GM21723 (cell line): ENCODE measurements around the gene RELL2.

Experiments
- ATAC-seq: cut with Tn5 transposase; IDR thresholded peaks from one replicate; pipeline ENCODE4 v1.9.1; 2021; ENCODE audit warnings: mild to moderate bottlenecking, moderate library complexity; ENCODE audit not compliant: unreplicated experiment

Gene RELL2

DNA sequence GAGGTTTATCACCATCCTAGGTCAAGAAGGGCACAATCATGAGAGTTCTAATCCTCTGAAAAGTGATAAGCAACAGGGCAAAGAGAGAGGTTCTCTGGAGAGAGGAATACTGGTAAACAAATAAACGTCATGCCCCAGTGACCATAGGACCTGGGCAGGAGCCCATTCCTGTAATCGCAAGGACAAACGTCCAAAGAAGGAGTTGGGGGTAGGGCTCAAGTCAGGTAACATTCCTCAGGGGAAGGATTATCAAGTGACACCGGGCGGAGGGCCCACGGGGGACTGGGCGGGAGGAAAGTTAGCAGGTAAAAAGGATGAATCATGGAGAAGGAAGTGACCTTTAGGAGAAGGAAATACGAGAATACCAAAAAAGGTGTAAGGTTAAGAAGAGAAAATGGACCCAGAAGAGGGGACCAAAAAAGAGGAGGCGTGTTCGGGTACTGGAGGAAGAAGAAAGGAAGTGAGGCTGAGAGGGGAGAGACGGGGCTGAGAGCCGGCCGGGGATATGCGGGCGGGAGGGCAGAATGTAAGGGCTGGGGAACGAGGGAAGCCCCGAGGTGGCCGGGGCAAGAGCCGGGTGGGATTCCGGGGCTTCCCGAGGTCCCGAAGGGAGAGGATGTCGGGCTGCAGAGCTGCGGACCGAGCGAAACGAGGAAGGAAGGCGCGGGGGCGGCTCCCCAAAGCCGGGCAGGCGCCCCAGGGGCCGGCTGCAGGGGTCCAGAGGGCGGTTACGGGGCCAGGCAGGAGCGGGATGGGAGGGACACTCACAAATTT is 18.6 kb upstream of the RELL2 start:
- peak; percentile 39 for ATAC-seq

DNA sequence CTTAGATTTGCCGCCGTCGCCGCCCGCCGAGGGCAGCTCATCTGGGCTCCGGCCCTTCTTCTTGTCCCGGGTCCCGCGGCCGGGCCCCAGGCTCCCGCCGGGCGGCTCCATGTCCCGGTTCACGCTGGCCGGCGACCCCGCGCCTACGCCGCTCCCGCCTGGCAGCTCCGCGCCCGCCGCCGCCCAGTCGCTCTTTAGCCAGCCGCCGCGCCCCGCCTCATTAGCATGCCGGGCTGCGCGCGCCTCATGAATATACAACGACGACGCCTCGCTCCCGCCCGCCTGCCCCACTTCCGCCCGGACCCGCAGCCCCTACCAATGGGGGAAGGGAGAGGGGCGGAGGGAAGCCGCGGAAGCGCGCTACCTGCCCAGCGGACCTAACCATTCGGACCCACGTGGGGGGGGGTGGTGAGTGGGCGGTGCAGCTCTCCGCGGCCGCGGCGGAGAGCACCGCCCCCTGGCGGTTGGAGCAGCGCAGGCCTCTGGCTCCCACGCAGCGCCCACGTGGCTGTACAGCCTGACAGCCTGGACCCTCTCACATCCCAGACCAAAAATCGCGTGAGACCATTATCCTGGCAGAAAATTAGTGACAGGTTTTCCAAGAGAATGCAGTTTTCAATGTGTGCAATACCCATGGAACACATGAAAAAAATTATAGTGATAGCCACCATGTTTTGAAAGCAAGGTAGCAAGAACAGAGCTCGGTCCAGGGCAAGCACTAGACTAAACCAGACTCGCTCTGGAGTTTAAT is 17.8 kb upstream of the RELL2 start, which contains the start of gene DIAPH1:
Gene DIAPH1 (minus strand): TSS at position 197 of the 751 bp plus-strand sequence. CDS start 86 bp downstream, at position 111.
- peak; percentile 81 for ATAC-seq

DNA sequence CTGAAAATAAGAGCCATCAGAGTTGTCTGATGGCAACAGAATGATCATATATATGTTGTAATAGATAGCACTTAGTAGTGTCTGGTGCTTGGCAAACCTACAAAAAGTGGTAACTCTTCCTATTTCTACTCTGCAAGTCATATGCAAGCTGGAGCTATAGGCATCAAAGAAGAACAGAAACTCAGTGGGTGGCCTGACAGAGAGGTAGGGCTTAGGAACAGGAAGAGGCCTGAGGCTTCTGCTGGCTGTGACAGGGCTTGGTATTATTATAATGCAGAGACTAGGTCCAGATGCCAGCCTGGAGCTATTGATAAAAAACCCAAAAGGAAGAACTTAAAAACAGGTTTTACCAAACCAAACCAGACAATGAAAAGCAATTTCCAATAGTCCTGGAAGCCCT is 13.6 kb upstream of the RELL2 start:
- peak; percentile 62 for ATAC-seq

DNA sequence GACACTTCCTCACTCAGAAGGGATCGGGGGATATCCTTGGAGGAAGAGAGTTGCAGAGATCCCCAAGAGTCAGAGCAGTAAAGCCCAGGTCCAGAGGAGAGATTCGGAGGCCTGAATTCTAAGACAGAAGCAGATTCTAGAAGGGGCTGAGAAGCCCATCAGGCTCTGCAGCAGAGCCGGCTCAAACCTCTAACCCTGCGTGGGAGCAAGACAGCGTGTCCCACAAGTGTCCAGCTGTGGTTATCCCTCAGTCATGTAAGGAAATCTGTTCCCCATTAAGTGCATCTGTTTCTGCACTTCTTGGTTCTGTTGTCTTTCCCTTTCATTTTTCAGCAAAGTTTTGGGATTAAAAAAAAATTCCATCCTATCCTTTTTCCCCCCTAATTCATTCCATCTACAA is 13.2 kb upstream of the RELL2 start:
- ATAC-seq: no peak

DNA sequence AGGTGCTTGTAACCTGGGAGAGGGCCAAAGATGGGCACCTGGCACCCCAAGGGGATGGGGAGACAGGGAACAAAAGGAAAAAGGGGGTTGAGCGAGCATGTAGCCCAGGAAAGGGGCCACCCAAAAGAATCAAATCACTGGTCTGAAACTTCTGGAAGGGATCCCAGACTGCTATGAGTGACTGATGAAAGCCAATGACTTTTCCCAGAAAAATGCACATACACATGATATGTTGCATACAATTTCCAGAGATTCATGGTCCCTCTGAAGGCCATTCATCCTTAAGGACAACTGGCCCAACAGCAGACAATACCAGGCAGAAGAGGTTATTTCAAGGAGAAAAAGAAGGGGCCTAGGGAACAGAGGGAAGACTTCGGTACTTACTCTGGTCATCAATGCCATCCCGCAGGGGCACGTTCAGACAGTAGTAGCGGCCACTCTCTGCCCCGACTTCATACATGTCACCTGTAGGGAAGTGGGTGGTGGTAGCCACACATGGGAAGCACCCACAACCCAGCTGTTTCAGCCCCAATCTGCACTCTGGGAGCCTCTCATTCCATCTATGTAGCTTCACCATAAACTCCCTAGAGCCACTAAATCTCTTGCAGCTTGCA is 8.5 kb upstream of the RELL2 start:
- no peak for ATAC-seq

DNA sequence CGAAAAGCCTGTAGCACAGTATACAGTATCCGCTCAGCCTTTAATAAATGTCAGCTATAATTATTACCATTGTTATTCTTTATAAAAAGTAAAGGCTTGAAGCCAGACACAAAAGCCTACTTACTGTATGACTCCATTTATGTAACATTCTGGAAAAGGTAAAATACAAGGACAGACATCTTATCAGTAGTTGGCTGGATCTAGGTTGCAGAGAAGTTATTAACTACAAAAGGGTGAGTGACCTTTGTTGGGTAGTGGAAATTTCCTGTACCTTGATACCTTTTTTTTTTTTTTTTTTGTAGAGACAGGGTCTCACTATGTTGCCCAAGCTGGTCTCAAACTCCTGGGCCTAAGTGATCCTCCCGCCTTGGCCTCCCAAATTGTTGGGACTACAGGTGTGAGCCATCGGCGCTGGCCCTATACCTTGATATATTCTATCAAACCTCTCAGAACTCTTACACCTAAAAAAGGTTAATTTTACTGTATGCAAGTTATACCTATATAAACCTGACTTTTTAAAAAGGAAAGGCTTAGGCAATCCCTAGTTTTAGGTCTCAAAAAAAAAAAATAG is 6.1 kb upstream of the RELL2 start:
- no peak for ATAC-seq

DNA sequence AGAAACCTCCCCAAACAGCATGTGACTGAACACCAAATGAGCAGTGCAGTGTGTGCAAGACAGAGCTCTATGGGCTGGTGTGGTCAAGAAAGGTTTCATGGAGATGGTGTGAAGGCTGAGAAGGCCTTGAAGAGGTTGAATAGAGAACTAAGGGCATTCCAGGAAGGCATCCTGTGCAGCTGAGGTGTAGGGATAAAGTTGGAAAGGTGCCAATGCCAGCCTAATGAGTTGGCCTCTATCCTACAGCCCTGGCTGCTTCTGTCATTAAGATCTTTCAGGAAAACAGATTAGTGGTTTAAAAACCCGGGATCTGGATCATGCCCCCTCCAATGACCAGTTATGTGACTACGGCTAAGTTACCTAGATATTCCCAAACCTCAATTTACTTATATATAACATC is 4.1 kb upstream of the RELL2 start:
- no peak for ATAC-seq

DNA sequence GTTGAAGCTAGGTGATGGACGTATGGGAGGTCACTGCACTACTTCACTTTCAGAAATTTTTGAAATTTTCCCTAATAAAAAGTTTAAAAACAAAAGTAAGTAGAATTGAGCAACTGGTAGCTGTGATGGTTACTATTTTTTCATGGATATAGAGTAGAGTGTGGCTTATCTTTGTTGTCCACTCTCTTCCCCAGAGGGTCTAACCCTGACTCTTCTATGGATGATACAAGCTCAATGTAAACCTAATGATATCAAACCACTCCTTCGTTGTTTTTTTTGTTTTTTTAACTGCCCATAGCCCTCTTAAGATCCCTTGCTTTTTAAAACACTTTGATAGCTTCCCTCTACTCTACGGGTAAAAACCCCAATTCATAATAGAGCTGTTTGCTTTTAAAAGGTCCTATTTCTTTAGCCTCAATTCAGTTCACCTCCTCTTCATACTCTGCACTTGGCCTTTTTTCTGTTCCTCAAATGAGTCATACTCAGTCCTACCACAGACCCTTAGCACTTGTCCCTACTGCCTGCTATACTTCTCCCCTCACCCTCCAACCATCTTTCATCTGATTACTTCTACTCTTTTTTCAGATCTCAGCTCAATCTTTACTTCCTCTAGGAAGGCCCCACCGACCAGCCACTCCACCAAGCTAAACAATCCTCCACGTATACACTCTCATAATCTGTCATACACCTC is 2.8 kb upstream of the RELL2 start:
- ATAC-seq: peak; percentile 67

DNA sequence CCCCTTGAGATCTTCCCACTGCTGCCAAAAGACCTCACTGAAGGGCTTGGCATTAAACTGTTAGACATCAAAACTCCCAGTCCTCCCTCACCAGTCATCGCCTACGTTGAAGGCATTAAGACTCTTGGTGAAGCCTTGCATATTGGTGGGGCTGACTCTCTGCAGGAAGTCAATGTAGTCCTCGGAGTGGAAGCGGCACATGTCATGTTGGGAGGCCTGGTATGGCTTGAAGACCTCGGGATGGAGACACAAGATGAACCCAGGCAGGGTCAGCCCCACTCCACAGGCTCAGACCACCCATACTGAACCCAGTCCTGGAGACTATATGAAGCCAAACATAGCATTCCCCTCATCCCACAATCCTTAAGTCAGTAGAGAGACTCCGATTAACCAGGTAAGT is 2.1 kb upstream of the RELL2 start:
- ATAC-seq: no peak

DNA sequence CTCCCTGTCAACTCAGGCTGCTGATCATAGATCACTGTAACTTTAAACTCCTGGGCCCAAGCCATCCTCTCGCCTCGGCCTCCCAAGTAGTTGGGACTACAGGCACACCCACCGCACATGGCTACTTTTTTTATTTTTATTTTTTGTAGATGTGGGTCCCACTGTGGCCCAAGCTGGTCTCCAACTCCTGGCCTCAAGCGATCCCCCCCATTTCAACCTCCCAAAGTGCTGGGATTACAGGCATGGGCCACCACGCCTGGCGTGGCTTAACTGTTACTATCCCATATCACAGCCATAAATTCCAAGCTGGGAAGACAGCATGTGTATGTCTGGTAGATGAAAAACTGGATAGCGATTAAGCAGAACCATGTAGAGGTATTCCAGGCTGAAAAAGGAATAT is 1.2 kb upstream of the RELL2 start:
- no peak for ATAC-seq

DNA sequence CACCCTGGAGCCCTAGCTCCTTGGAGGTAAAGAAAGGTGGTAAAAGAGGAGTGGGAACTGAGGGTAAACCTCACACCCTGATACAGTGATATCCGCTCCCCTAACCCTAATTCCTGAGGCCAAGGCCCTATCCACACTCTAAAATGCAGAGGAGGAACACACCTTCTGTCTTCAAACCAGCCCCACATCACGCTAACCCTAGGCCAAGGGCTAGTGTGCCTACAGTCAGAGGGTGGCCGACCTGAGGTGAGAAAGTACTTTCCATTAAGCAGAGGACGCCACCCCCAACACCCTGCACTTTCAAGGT is 738 bp upstream of the RELL2 start:
- ATAC-seq: no peak

DNA sequence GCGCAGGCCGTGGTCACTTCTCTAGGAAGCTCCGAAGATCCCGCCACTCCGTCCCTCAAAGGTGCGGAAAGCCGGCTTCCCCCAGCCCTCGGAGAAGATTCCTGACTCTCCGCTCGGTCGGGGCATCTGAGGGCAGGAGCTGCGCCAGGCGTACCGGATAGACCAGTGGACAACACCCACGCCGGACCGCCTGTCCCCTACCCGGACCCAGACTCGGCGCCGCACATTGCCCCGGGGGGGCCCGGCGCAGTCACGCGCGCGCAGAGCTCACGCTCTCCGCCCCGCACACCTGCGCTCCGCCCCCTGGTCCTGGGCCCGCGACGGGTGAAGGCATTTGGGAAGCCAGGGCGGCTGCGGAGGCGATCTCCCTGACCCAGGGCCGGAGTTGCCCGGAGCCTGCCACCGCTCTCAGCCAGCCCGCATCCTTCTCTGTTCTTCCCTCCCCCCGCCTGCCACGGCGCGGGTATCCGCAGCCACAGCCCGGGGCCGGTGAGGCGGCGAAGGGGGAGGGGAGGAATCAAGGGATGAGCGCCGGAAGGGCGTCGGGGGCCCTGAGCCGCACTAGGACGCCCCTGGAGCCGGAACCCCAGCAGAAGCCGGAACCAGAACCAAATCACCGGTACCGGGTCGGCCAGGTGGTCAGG is 448 bp downstream of the RELL2 start:
- peak; percentile 23 for ATAC-seq

DNA sequence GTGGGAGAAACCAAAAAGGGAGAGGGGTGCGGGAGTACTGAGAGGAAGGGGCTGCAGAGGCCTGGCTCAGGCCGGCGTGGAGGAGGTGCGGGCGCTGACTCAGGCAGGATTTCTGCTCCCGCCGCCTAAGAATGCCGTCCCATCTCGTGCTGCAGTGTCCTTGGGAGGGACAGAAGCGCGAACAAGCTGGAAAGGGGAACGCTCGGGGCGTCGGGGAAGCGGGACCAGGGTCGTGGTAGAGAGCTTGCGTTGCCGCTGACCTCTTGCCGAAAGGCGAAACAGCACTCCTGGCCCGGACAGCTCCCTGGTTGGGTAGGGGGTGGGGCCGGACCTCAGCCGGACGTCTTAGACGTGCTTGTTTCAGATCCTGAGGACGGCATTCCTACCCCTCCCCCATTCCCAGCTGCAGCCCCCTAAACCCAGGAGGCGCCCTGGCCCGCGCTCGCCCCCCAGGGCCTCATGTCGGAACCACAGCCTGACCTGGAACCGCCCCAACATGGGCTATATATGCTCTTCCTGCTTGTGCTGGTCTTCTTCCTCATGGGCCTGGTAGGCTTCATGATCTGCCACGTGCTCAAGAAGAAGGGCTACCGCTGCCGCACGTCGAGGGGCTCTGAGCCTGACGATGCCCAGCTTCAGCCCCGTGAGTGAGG is 1.1 kb downstream of the RELL2 start:
- ATAC-seq: peak; percentile 27

DNA sequence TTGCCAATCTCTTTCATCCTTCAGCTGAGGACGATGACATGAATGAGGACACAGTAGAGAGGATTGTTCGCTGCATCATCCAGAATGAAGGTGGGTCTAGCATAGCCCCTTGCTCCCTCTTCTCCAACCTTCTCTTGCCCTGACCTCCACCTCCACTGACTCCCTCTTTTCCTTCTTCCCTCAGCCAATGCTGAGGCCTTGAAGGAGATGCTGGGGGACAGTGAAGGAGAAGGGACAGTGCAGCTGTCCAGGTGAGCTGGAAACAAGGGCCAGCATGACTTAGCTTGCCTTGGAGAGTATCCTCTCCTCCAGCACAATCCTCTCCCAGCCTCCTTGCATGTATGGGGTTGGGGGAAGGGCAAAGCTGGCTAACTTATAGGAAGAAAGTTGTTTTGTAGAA is 2.0 kb downstream of the RELL2 start:
- no peak for ATAC-seq

DNA sequence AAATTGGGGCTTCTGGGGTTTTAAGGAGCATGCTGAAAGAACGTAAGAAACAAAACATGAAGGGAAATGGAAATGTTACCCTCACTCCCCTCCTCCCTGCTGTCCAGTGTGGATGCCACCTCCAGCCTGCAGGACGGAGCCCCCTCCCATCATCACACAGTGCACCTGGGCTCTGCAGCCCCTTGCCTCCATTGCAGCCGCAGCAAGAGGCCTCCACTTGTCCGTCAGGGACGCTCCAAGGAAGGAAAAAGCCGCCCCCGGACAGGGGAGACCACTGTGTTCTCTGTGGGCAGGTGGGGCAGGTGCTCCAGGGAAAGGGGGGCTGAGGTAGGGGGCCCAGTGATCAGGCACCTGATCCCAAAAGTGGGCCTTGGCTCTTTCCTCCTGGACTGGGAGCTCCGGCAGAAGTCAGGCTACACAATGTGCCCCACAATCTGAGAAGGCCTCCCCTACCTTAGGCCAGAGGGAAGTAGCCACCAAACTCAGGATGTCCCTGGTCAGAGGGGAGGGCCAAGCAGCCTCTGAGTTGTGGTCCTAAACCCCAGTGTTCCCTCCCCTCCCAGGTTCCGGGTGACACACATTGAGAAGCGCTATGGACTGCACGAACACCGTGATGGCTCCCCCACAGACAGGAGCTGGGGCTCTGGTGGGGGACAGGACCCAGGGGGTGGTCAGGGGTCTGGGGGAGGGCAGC is 2.7 kb downstream of the RELL2 start:
- ATAC-seq: no peak

DNA sequence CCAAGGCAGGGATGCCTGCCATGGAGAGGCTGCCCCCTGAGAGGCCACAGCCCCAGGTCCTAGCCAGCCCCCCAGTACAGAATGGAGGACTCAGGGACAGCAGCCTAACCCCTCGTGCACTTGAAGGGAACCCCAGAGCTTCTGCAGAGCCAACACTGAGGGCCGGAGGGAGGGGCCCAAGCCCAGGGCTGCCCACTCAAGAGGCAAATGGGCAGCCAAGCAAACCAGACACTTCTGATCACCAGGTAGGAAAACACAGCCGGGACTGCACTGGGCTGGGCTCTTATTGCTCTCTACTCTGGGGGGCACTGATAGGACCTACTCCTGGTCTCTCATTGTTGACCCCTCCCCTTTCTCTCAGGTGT is 3.2 kb downstream of the RELL2 start:
- ATAC-seq: no peak

DNA sequence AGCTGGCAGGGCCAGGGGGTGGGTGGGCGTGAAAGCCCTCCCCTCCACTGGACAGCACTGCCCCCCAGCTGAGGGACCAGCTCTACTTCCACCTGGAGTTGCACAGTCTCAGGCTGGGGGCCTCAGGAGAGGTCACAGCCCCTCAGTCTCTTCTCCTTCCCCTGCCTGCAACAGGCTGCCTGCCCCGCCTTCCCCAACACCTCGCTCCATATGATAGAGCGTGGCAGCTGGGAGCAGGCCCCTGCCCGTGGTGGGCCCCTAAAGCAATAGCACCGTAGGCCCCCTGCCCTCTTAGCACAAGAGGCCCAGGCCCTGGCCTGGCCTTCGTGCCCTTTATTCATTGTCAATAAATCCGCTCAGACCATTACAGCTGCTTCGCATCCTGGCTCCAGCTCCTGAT is 3.9 kb downstream of the RELL2 start:
- no peak for ATAC-seq

DNA sequence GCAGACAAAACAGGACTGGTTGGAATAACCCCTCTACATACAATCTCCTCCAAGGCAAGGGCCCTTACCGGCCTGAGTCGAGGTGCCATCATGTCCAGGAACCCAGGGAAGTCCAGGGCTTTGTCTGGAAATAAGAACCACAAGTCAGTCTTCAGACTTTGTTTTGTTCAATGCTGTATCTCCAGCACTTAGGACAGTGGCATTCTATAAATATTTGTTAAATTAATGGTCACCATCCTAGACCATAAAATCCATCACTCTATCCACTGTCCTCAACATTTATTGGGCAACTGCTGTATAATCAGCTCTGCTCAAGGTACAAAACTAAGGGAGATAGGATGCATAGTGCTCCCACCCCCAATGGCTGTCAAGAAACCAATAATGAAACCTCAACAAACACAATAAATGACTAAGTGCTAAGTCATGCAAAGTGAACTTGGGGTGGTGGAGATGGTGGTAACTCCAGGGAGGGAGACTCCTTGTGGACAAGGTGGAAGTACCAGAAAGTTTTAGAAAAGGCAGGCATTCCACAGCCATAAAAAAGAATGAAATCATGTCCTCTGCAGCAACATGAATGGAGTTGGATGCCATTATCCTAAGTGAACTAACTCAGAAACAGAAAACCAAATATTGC is 5.0 kb downstream of the RELL2 start:
- peak; percentile 38 for ATAC-seq

DNA sequence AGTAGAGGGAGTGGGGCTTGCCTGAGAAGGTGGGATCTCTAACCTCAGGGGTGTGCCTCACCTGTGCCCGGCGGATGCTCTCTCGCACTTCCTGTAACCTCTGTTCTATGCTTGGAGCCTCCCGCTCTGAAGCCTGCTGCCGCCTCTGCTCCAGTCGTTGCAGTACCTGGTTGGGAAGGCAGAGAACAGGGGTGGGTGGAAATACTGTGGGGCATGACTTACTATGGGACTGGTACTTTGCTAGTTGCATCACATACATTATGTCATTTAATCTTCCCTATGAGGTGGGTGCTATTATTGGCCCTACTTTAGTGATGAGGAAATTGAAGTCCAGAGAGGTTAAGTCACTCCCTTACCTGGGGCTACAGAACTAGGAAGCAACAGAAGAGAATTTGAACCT is 9.2 kb downstream of the RELL2 start:
- no peak for ATAC-seq
